ENCODE data around the gene SGSH.
A peak's percentile ranks its signal among the peaks of the same experiment; 100 is the strongest.
"Not testable (repeated sequence)": the region's sequence is repeated elsewhere in the genome, so short reads cannot be mapped to it uniquely, and the experiment has no call there.

Gene SGSH

GRCh38 chr17:80220054-80220735 lies at the start of gene SGSH, which contains the start of gene SLC26A11:
TSS of gene SGSH (minus strand) at chr17:80220333. CDS start at chr17:80220313, 20 bp downstream.
TSS of gene SLC26A11 (plus strand) at chr17:80220427. CDS start at chr17:80221561, 1,134 bp downstream.
- DNase-seq: peak; percentile 86

GRCh38 chr17:80269405-80269807 lies 49.3 kb upstream of the SGSH start:
- DNase-seq: no peak

- no peak for DNase-seq
Measured at GRCh38 chr17:80268427-80268826, 48.3 kb upstream of the SGSH start.

- DNase-seq: no peak
Measured at GRCh38 chr17:80267391-80267790, 47.3 kb upstream of the SGSH start.

- no peak for DNase-seq
Measured at GRCh38 chr17:80265205-80266068, 45.3 kb upstream of the SGSH start.

- DNase-seq: no peak
Measured at GRCh38 chr17:80264205-80265075, 44.3 kb upstream of the SGSH start.

GRCh38 chr17:80263253-80264204 lies 43.4 kb upstream of the SGSH start:
- DNase-seq: peak; percentile 76

- no peak for DNase-seq
Measured at GRCh38 chr17:80262775-80263244, 42.7 kb upstream of the SGSH start.

- peak; percentile 50 for DNase-seq
Measured at GRCh38 chr17:80262291-80262690, 42.2 kb upstream of the SGSH start.

- peak; percentile 50 for DNase-seq
Measured at GRCh38 chr17:80261895-80262279, 41.8 kb upstream of the SGSH start.

- peak; percentile 95 for DNase-seq
Measured at GRCh38 chr17:80261159-80261894, 41.2 kb upstream of the SGSH start.

GRCh38 chr17:80260791-80261158 lies 40.6 kb upstream of the SGSH start, which contains the start of gene RNF213:
TSS of gene RNF213 (plus strand) at chr17:80260852. CDS start at chr17:80263682, 2,830 bp downstream.
- DNase-seq: peak; percentile 82

- DNase-seq: peak; percentile 90
Measured at GRCh38 chr17:80260069-80260535, 40.0 kb upstream of the SGSH start.

- peak; percentile 44 for DNase-seq
Measured at GRCh38 chr17:80259457-80260068, 39.4 kb upstream of the SGSH start.

GRCh38 chr17:80258296-80258695 lies 38.2 kb upstream of the SGSH start:
- not testable (repeated sequence) for DNase-seq

- no peak for DNase-seq
Measured at GRCh38 chr17:80257716-80258213, 37.6 kb upstream of the SGSH start.

- DNase-seq: no peak
Measured at GRCh38 chr17:80256034-80256350, 35.9 kb upstream of the SGSH start.

GRCh38 chr17:80254396-80255251 lies 34.5 kb upstream of the SGSH start:
- DNase-seq: peak; percentile 85

Measured in NCI-H69 (cell line).